IMR-90 (cell line): ENCODE measurements around the gene ZFYVE26. TPM values are rescaled to one million over a fixed set of nuclear protein-coding genes. Genes with fewer than 3 reads are reported as not detected.

Source experiments
- ATAC-seq: fragments of 200-7000 bp; cut with Tn5 transposase; 2 replicates; pipeline ENCODE4 v1.9.1; 2020; ENCODE audit warnings: low read depth, mild to moderate bottlenecking, moderate library complexity
- BruUV-seq: library from RNA; stranded (reverse); fragments of 400-500 nt; replicated peaks from 2 replicates; lab custom pipeline; 2021; lab: Mats Ljungman, UMichigan
- CTCF ChIA-PET: fragments of 300-600 bp; formaldehyde crosslinking; extraction: SDS; loops from one replicate; lab custom pipeline; 2021; ENCODE audit warnings: antibody characterized with exemption; lab: Yijun Ruan, JAX
- POLR2A ChIA-PET: fragments of 300-600 bp; sonication (Branson Sonifier 250); formaldehyde crosslinking; loops from one replicate; lab custom pipeline; 2022; ENCODE audit warnings: antibody characterized with exemption; ENCODE audit not compliant: unreplicated experiment; lab: Charles Lee
- DNase-seq: peaks from one replicate; pipeline ENCODE4 v3.0.0; 2013
- H2AFZ ChIP-seq: replicated peaks from 2 replicates; pipeline ENCODE3; 2013; ENCODE audit warnings: low read length, mild to moderate bottlenecking; ENCODE audit not compliant: poor library complexity
- H2AK5ac ChIP-seq: 2 replicates; pipeline ENCODE4 v1.6.1; 2013; ENCODE audit warnings: low read depth, low read length, inconsistent platforms
- H2AK9ac ChIP-seq: replicated peaks from 2 replicates; pipeline ENCODE3; 2013; ENCODE audit warnings: mild to moderate bottlenecking, low read depth, low read length, moderate library complexity; ENCODE audit not compliant: poor library complexity
- H2BK120ac ChIP-seq: 2 replicates; pipeline ENCODE4 v1.6.1; 2013; ENCODE audit warnings: low read depth, low read length, inconsistent platforms
- H2BK15ac ChIP-seq: 3 replicates; pipeline ENCODE4 v1.6.1; 2013; ENCODE audit warnings: low read depth, low read length, inconsistent platforms
- H2BK20ac ChIP-seq: 2 replicates; pipeline ENCODE4 v1.6.1; 2013; ENCODE audit warnings: low read depth, mild to moderate bottlenecking, inconsistent platforms, low read length, moderate library complexity
- H2BK5ac ChIP-seq: 2 replicates; pipeline ENCODE4 v1.6.1; 2013; ENCODE audit warnings: mild to moderate bottlenecking, low read depth, low read length, inconsistent platforms; ENCODE audit not compliant: poor library complexity, severe bottlenecking
- H3K14ac ChIP-seq: replicated peaks from 2 replicates; pipeline ENCODE4 v1.6.1; 2013; ENCODE audit warnings: low read depth, low read length, inconsistent platforms
- H3K18ac ChIP-seq: 2 replicates; pipeline ENCODE4 v1.6.1; 2013; ENCODE audit warnings: low read depth, low read length, control low read depth
- H3K23ac ChIP-seq: 2 replicates; pipeline ENCODE4 v1.6.1; 2013; ENCODE audit warnings: low read depth, low read length, inconsistent platforms
- H3K27ac ChIP-seq: 2 replicates; pipeline ENCODE4 v1.5.1; 2013; ENCODE audit warnings: mild to moderate bottlenecking, control low read depth, low read length; ENCODE audit not compliant: insufficient read depth
- H3K27me3 ChIP-seq: 2 replicates; pipeline ENCODE4 v1.6.1; 2013; ENCODE audit warnings: low read length; ENCODE audit not compliant: control insufficient read depth, insufficient read depth
- H3K36me3 ChIP-seq: 2 replicates; pipeline ENCODE4 v1.6.1; 2013; ENCODE audit warnings: low read length, mixed read lengths; ENCODE audit not compliant: control insufficient read depth, insufficient read depth
- H3K4ac ChIP-seq: 2 replicates; pipeline ENCODE4 v1.6.1; 2013; ENCODE audit warnings: low read depth, low read length, inconsistent platforms
- H3K4me1 ChIP-seq: 2 replicates; pipeline ENCODE4 v1.6.1; 2013; ENCODE audit warnings: low read length, mixed read lengths; ENCODE audit not compliant: control insufficient read depth, insufficient read depth
- H3K4me2 ChIP-seq: 2 replicates; pipeline ENCODE4 v1.6.1; 2013; ENCODE audit warnings: low read depth, mild to moderate bottlenecking, control low read depth, low read length, moderate library complexity
- H3K4me3 ChIP-seq: 2 replicates; pipeline ENCODE4 v1.5.1; 2013; ENCODE audit warnings: low read depth, mild to moderate bottlenecking, control low read depth, low read length, moderate library complexity; ENCODE audit not compliant: insufficient read depth
- H3K56ac ChIP-seq: 2 replicates; pipeline ENCODE4 v1.6.1; 2013; ENCODE audit warnings: low read length, inconsistent platforms; ENCODE audit not compliant: insufficient read depth; ENCODE audit errors: extremely low read depth
- H3K79me1 ChIP-seq, 2 experiments: 2 replicates each; pipeline ENCODE4 v1.6.1; 2013; ENCODE audit warnings: low read length in 2 of 2, inconsistent platforms in 1 of 2, low read depth in 1 of 2
- H3K9ac ChIP-seq: 2 replicates; pipeline ENCODE4 v1.6.1; 2013; ENCODE audit warnings: low read depth, low read length, control low read depth
- H3K9me1 ChIP-seq: 2 replicates; pipeline ENCODE4 v1.6.1; 2013; ENCODE audit warnings: low read length, inconsistent platforms; ENCODE audit not compliant: insufficient read depth
- H3K9me3 ChIP-seq: 2 replicates; pipeline ENCODE4 v1.6.1; 2013; ENCODE audit warnings: low read length; ENCODE audit not compliant: control insufficient read depth, insufficient read depth
- H4K20me1 ChIP-seq: 2 replicates; pipeline ENCODE4 v1.6.1; 2013; ENCODE audit warnings: low read length, inconsistent platforms; ENCODE audit not compliant: insufficient read depth
- H4K5ac ChIP-seq: 2 replicates; pipeline ENCODE4 v1.6.1; 2013; ENCODE audit warnings: mild to moderate bottlenecking, low read depth, low read length, control low read depth
- H4K8ac ChIP-seq, 2 experiments: 2 replicates each; pipeline ENCODE4 v1.6.1; 2013; ENCODE audit warnings: low read depth in 2 of 2, low read length in 2 of 2, control low read depth in 1 of 2, inconsistent platforms in 1 of 2
- H4K91ac ChIP-seq: 2 replicates; pipeline ENCODE4 v1.6.1; 2013; ENCODE audit warnings: low read depth, low read length, inconsistent platforms; ENCODE audit not compliant: insufficient read depth
- BHLHE40 ChIP-seq: fragments of 150-350 bp; IDR thresholded peaks from 2 replicates; pipeline ENCODE4 v1.6.1; 2016; ENCODE audit warnings: mild to moderate bottlenecking, low read depth, low read length
- CEBPB ChIP-seq: IDR thresholded peaks from 2 replicates; pipeline ENCODE4 v1.6.1; 2012; ENCODE audit warnings: low read depth, low read length, improper control_type of control experiment
- CHD1 ChIP-seq: IDR thresholded peaks from 2 replicates; pipeline ENCODE4 v1.6.1; 2012; ENCODE audit warnings: low read depth, low read length, improper control_type of control experiment
- CTCF ChIP-seq: conservative IDR thresholded peaks from 2 replicates; pipeline ENCODE4 v1.5.1; 2012; ENCODE audit warnings: mild to moderate bottlenecking, low read depth, low read length, improper control_type of control experiment
- ELK1 ChIP-seq: fragments of 150-350 bp; IDR thresholded peaks from 2 replicates; pipeline ENCODE4 v1.6.1; 2016; ENCODE audit warnings: low read depth, mild to moderate bottlenecking, low read length, moderate library complexity, borderline replicate concordance
- FOS ChIP-seq: fragments of 150-350 bp; IDR thresholded peaks from 2 replicates; pipeline ENCODE4 v1.6.1; 2016; ENCODE audit warnings: low read depth, low read length
- MAFK ChIP-seq: IDR thresholded peaks from 2 replicates; pipeline ENCODE4 v1.6.1; 2012; ENCODE audit warnings: low read depth, low read length, improper control_type of control experiment
- MAZ ChIP-seq: IDR thresholded peaks from 2 replicates; pipeline ENCODE4 v1.6.1; 2012; ENCODE audit warnings: low read depth, mild to moderate bottlenecking, low read length, improper control_type of control experiment, moderate library complexity, borderline replicate concordance
- MXI1 ChIP-seq: IDR thresholded peaks from 2 replicates; pipeline ENCODE4 v1.6.1; 2012; ENCODE audit warnings: low read depth, mild to moderate bottlenecking, low read length, moderate library complexity, borderline replicate concordance
- NFE2L2 ChIP-seq: fragments of 150-350 bp; IDR thresholded peaks from 2 replicates; pipeline ENCODE4 v1.6.1; 2016; ENCODE audit warnings: low read depth, mild to moderate bottlenecking, low read length
- POLR2A ChIP-seq: IDR thresholded peaks from 2 replicates; pipeline ENCODE4 v1.6.1; 2012; ENCODE audit warnings: mild to moderate bottlenecking, low read depth, low read length
- RAD21 ChIP-seq: IDR thresholded peaks from 2 replicates; pipeline ENCODE4 v1.6.1; 2012; ENCODE audit warnings: low read length, improper control_type of control experiment
- RCOR1 ChIP-seq: IDR thresholded peaks from 2 replicates; pipeline ENCODE4 v1.6.1; 2012; ENCODE audit warnings: mild to moderate bottlenecking, low read length, improper control_type of control experiment; ENCODE audit not compliant: insufficient replicate concordance
- RFX5 ChIP-seq: IDR thresholded peaks from 2 replicates; pipeline ENCODE4 v1.8.0; 2012; ENCODE audit warnings: low read depth, mild to moderate bottlenecking, low read length, moderate library complexity
- SMC3 ChIP-seq: fragments of 150-350 bp; IDR thresholded peaks from 2 replicates; pipeline ENCODE4 v1.6.1; 2016; ENCODE audit warnings: low read depth, mild to moderate bottlenecking, antibody characterized with exemption, low read length, moderate library complexity
- USF2 ChIP-seq: fragments of 150-350 bp; IDR thresholded peaks from 2 replicates; pipeline ENCODE4 v1.6.1; 2017; ENCODE audit warnings: mild to moderate bottlenecking, antibody characterized with exemption, low read length, low read depth
- WGBS, 2 experiments: methylation state at CpG; one replicate each; pipeline versions ENCODE4 v1.1.5 to v1.1.7; 2013; ENCODE audit warnings: missing lambda C conversion rate in 2 of 2; ENCODE audit not compliant: insufficient read length in 1 of 2; ENCODE audit errors: extremely low coverage in 2 of 2; 5-methylcytosine and 5-hydroxymethylcytosine counted together
- dilution Hi-C: fragments of 300-500 bp; cut with HindIII; formaldehyde crosslinking; loops from one replicate; pipeline ENCODE4 v1.14.3; 2018; ENCODE audit warnings: low sequenced_read_pairs; ENCODE audit not compliant: unreplicated experiment
- in situ Hi-C: fragments of 300-500 bp; cut with MboI; formaldehyde crosslinking; loops from 3 replicates; pipeline ENCODE4 v1.14.3; 2019; ENCODE audit warnings: low sequenced_read_pairs, inconsistent platforms, mixed read lengths
- intact Hi-C: fragments of 100-400 bp; cut with micrococcal nuclease; formaldehyde crosslinking; loops from 2 replicates; pipeline ENCODE4 v1.10.0; 2022
- polyA plus RNA-seq, 3 experiments: library from polyadenylated mRNA; depleted of rRNA; stranded (reverse); fragments of >200 nt; gene quantifications; 2 replicates each; pipeline ENCODE4 v1.2.3, GENCODE V29; 2012; ENCODE audit warnings: low replicate concordance in 1 of 3
- total RNA-seq: library from RNA; depleted of rRNA; stranded (reverse); fragments of >200 nt; gene quantifications from 2 replicates; pipeline ENCODE4 v1.2.3, GENCODE V29; 2012

Gene ZFYVE26
- total and polyA plus RNA-seq, 2 of the 4 experiments (the other 2 are of a cell fraction): 6.0 to 11.1 TPM

GRCh38 chr14:67833403-67833802, 17.0 kb upstream of the ZFYVE26 start:
- dilution Hi-C loops (no loop called here), intact Hi-C loops (no loop called here), in situ Hi-C loops (no loop called here)
- no peaks in the 10 kb centered on the region for H3K36me3 ChIP-seq
- no peak overlapping the region for H3K9ac ChIP-seq
- no peaks in the 10 kb centered on the region for H3K9me3 ChIP-seq
- no peak overlapping the region for H2AFZ ChIP-seq
- no CpG with 5 or more reads among the region's 1 CpG for WGBS, 2 experiments
- BruUV-seq: no TSS peak
- no peak overlapping the region for H2BK5ac ChIP-seq
- POLR2A ChIA-PET: interaction anchor here (0.6 kb wide), 1 partner anchor 164 kb away, joined by 9 read pairs; no protein-coding TSS in a partner anchor
- no peak overlapping the region for H3K4me2 ChIP-seq
- H4K8ac ChIP-seq: no peak overlapping the region
- no peak overlapping the region for H2BK120ac ChIP-seq
- H3K23ac ChIP-seq: no peak overlapping the region
- H4K20me1 ChIP-seq: no peaks in the 10 kb centered on the region
- H2AK5ac ChIP-seq: no peak overlapping the region
- H3K14ac ChIP-seq: no peak overlapping the region
- H3K4me1 ChIP-seq: no peaks in the 10 kb centered on the region
- H4K5ac ChIP-seq: no peak overlapping the region
- H3K18ac ChIP-seq: no peak overlapping the region
- CTCF ChIA-PET: interaction anchor here (0.6 kb wide), 1 partner anchor 974 kb away, joined by 3 read pairs; no protein-coding TSS in a partner anchor
- no peak overlapping the region for H2BK15ac ChIP-seq
- H3K4me3 ChIP-seq: no peak overlapping the region
- no peak overlapping the region for H3K56ac ChIP-seq
- ATAC-seq (no peak), DNase-seq (no peak)
- H2AK9ac ChIP-seq: no peak overlapping the region
- TF ChIP-seq POLR2A: no peak
- TF ChIP-seq RAD21: no peak
- TF ChIP-seq RFX5: no peak
- TF ChIP-seq CTCF: no peak
- TF ChIP-seq CHD1: no peak
- no peak for TF ChIP-seq SMC3
- TF ChIP-seq FOS: no peak
- TF ChIP-seq CEBPB: no peak
- TF ChIP-seq RCOR1: no peak
- no peak for TF ChIP-seq USF2
- TF ChIP-seq MAZ: no peak
- no peak for TF ChIP-seq ELK1
- TF ChIP-seq BHLHE40: no peak
- no peak for TF ChIP-seq MXI1
- no peak for TF ChIP-seq MAFK
- TF ChIP-seq NFE2L2: no peak
- H3K79me1 ChIP-seq: no peaks in the 10 kb centered on the region
- no peaks in the 10 kb centered on the region for H3K9me1 ChIP-seq
- H2BK20ac ChIP-seq: no peak overlapping the region
- no peak overlapping the region for H4K91ac ChIP-seq
- H3K27me3 ChIP-seq: no peaks in the 10 kb centered on the region
- H3K27ac ChIP-seq: no peak overlapping the region
- H3K4ac ChIP-seq: no peak overlapping the region
